Measurements from ENCODE around the gene HNRNPAB. TPM values are rescaled to one million over a fixed set of nuclear protein-coding genes. Genes with fewer than 3 reads are reported as not detected.

The HNRNPAB gene
- total RNA-seq, result 63.4 TPM

DNA sequence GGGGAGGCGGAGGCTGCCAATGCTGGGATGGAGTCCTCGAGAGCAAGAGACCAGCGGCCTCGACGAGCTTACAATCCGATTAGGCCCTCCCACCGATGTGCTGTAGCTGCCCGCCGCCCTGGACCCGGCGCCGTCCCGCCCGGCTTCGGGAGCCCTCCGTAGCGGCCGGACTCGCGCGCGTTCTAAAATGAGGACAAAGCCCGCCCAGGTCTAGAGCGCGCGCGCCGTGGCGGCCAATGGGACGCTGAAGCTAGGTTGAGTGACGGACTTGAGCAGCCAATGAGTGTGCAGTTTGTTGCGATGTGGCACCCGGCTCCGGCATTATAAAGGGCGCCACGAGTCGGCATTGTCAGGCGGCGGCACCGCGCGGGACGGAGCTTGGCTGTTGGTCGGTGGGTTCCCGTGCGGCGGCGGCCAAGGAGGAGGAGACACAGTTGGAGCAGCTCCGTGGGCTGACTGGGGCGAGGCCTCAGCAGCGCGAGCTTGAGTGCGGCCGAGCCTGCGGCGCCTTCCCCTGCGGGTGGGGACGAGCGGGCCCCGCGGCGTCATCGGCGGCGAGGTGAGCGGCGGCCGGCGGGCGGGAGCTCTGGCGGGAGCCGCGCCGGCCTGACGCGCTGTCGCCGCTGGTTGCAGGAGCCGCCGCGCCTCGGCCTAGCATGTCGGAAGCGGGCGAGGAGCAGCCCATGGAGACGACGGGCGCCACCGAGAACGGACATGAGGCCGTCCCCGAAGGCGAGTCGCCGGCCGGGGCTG lies at the start of gene HNRNPAB:
Gene HNRNPAB, plus strand, starts transcription at position 352 of the 753 bp plus-strand sequence. Its CDS starts 305 bp downstream, at position 657.

DNA sequence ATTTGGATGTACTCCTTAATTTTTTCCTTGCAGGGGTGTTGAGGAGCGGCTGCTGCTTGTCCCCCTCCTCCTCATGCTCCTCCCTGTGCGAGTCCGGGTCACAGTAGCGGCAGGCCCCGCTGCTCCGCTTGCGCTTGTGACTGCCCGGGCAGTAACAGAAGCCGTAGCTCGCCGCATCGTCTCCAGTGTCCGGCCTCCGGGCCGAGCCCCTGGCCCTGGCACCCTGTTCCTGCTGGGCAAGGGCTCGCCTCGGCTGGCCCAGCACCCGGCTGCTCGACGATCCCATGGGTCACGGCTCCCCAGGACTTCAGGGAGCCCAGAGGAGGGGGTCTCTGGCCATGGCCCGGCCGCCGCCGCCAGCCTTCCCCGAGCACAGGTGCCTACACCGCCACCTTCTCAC lies 17.3 kb upstream of the HNRNPAB start, which contains the start of gene GMCL2:
Gene GMCL2, minus strand, starts transcription at position 358 of the 400 bp plus-strand sequence. Its CDS starts 72 bp downstream, at position 286.

DNA sequence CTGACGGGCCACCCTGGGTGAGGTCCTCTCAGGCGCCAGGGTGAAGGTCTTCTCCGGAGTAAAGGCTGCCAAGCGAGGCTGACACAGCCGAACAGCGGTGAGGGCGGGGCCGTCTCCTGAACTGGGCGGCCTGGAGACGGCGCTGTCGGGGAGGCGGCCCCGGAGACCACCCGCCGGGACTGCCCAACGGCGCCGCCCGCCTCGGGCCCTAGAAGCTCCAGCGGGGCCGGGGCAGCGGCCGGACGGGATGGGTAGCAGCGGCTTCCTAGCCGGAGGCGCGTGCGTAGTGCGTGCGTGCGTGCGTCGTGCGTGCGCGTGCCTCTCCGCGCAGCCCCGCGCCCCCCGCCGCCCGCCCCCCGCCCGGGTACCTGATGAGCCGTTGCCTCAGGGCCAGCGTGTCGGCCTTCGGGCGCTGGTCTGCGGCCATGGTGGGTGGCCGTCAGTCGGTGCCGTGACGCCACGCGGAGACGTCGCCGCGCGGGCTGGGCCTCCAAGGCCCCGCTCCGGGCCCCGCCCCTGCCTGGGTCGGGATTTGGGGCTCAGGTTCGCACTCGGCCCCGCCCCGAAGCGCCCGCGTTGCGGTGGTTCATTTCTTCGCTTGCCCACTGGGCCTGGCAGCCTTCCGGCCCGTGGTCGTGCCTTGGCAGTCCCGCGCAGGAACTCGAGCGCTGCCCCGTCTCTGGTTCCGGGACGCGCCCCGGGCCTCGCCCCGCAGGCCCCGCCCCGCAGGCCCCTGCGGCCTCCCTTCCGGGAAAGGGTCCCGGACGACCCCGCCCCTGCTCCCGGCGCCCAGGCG lies 28.0 kb downstream of the HNRNPAB start, which contains the start of gene PHYKPL:
Gene PHYKPL, minus strand, starts transcription at position 679 of the 796 bp plus-strand sequence. Its CDS starts 252 bp downstream, at position 427.

Other genes starting within 250 kb of the HNRNPAB start
- gene PROP1, start 208.3 kb upstream of the HNRNPAB start, total RNA-seq, result not detected
- 10.6 TPM for gene N4BP3, start 91.0 kb upstream of the HNRNPAB start, total RNA-seq
- 34.6 TPM for gene RMND5B, start 73.5 kb upstream of the HNRNPAB start, total RNA-seq
- gene NHP2, start 50.6 kb upstream of the HNRNPAB start, total RNA-seq, result 109 TPM
- gene GMCL2, start 17.2 kb upstream of the HNRNPAB start, total RNA-seq, result not detected
- gene PHYKPL, start 28.3 kb downstream of the HNRNPAB start, total RNA-seq, result 46.6 TPM

Data from camera-type eye (tissue), 1 donor.